NCI-H2196 treated with DMSO at 0.1 percent for 48 hours (cell line): ENCODE results near the gene HTRA1.

Experiments
- DNase-seq: peaks from one replicate; lab custom pipeline; 2025; ENCODE audit not compliant: unreplicated experiment; lab: John Stamatoyannopoulos, UW

Gene HTRA1

GRCh38 chr10:122454603-122455080 is 6.7 kb upstream of the HTRA1 start, which contains the start of gene ARMS2:
ARMS2 (plus strand) TSS chr10:122454653; CDS start chr10:122454728, 75 bp downstream.
- no peak for DNase-seq

- no peak for DNase-seq
These were observed 5.8 kb upstream of the HTRA1 start for GRCh38 chr10:122455376-122456079.

DNA sequence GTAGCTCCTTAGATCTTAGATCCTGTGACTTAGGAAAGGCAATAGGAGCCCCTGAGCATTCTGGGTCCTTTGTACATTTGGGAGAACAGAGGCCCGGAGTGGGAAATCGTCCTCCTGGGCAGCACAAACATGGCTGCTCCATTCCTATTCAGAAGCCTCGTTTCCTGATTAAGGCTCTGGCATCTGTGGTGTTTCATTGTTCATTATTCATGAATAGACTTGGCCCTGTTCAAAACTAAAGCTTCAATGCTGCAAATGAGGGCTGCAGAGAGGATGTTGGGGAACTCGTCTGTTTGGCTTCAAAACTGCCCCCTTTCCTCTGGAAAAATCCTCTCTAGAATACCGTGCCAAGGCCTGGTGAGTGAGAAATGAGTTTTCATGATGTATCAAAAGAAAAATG is 3.4 kb upstream of the HTRA1 start:
- no peak for DNase-seq

DNA sequence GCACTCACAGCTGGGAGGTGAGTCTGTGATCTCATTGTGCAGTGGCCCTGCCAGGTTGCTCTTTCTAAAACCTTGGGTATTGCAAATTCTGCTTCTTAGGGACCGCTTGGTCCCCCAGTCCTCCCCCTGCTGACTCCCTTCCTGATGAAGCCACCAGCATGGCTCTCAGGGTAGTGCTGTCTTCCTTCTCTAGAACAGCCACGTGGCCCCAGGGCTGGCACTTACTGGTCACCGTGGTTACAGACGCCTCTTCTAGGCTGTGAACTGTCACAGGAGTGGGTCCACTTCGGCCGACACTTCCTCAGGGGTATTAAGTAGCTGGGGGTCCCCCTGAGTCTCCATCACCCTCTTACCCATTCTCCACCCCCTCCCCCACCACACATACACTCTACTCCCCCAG is 2.7 kb upstream of the HTRA1 start:
- no peak for DNase-seq

DNA sequence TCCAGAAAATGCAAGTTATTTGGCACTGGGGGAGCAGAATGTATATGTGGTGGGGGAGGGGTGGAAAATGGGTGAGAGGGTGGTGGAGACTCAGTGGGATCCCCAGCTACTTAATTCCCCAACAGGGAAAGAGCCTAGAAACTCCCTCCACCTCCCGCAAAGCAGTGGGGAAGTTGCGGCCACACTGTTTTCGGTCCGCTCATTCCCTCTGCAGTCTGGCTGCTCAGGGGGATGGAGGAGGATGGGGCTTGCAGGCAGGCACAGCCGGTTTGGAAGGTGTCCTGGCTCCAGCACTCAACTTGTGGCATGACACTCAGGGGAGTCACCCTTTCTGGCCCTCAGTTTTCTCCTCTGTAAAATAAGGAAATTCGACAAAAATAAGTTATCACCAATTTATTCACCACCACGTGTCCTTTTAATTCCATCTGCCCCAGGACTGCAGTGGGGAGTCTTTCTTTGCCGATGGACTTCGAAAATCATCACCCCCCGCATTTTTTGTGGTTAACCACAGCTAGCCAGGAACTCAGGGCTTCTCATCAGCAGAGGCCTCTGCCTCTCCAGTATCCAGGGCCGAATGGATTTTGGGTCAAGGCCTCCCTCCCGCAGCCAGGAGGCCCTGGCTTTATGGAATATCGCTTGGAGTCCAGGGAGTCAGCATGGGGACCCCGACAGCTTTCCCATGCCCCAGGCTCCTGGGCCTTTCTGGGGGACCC is 1.6 kb upstream of the HTRA1 start:
- DNase-seq, result no peak

GRCh38 chr10:122460891-122461293 is 461 bp upstream of the HTRA1 start:
- no peak for DNase-seq

DNA sequence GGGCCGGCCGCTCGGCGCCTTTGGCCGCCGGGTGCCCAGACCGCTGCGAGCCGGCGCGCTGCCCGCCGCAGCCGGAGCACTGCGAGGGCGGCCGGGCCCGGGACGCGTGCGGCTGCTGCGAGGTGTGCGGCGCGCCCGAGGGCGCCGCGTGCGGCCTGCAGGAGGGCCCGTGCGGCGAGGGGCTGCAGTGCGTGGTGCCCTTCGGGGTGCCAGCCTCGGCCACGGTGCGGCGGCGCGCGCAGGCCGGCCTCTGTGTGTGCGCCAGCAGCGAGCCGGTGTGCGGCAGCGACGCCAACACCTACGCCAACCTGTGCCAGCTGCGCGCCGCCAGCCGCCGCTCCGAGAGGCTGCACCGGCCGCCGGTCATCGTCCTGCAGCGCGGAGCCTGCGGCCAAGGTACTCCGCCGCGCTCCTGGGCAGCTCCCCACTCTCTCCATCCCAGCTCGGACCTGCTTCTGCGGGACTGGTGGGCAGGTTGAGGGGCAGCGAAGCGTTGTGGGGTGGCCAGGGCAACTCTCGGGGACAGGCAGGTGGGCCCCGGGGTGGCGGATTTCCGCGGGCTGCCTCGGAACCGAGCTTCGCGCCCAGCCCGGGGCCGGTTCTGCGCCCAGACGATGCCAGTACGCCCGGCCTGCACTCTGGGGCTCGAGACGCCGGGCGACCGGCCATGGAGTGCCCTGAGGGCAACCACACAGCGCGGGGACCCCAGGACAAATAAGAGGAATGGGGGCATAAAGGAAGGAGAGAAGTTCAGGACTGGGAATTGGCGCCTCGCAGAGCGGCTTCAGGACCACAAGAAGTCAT is 578 bp downstream of the HTRA1 start:
- DNase-seq, result no peak

DNA sequence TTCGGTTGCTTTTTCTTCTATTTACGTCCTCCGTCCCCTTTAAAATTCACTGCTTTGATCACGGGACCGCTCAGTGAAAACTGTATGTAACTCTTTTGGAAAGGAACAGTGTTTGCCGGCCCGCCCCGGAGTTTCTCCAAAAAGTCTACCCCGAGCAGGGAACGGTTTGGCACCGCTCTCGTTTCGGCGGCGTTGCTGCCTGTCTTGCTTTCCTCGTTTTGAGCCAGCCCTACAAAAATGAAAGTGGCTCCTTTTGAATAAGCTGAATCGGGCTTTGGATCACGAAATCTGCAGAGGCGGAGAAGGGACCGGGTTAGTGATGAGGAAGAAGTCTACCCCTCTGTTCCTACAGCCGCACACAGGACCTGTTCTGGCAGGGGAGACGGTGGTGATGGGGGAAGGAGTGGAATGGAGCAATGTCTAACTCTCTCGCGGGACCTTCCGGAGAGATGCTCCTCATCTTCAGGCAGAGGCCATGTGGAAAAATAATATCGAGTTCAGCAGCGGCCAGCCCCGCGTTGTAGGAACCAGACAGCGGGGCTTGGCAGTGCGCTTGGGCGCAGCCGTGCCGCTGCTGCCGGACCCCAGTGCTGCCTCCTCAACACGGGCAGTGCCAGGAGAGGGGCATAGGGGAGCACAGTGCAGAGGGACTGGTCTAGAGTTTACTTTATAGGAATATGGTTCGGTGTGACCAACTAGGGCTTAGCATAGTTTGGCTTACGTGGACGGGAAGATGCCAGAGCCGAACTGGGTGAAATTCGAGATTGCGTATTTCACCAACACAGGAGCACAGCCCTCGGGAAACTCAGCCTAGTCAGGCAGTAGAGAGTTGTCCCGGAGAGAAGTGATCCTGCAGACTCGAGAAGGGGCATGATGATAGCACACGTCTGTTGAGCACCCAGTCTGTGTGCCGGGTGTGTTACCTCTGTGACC is 1.4 kb downstream of the HTRA1 start:
- no peak for DNase-seq

DNA sequence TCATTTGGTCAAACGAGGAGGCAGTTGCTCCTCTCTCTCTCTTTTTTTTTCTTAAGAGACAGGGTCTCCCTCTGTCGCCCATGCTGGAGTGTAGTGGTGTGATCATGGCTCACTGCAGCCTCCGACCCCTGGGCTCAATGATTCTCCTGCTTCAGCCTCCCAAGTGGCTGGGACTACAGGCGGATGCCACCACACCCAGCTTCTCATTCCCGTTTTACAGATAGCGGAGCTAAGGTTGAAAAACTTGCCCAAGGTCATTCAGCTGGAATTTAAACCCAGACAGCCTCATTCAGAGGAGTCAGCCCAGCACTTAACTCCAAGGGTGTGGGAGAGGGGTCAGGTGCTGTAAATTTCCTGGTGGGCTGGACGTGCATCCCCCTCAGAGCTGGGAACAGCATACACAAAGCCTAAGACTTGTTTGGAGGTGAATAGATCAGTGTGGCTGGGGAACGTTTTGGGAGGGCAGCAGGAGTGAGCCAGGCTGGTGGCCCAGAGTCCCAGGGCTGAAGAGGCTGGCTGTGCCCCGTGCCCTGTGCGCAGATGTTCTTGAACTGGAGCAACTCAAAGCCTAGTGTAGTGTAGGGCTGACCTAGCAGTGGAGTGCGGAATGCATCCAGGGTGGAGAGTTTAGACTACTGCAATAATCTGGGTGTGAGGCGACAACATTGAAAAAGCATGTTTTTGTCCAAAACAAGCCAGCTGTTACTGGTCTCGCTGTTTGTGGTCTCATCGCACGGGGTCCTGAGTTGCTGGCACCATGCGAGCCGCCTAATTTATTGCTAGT is 2.3 kb downstream of the HTRA1 start:
- DNase-seq, result no peak

DNA sequence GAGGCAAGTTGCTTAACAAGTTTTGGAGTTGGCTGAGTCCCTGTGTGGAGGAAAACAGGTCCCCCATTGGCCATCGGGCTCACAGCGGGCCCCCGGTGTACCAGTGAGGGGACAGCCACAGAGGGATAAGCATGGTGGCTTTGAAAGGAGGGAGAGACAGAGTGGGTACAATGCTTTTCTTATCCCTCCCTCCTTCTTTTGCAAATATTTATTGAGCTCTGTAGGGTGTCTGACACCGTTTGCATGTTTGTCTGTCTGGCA is 2.8 kb downstream of the HTRA1 start:
- no peak for DNase-seq

GRCh38 chr10:122464586-122464985 is 3.2 kb downstream of the HTRA1 start:
- no peak for DNase-seq

- DNase-seq, result no peak
These were observed 4.2 kb downstream of the HTRA1 start for GRCh38 chr10:122465401-122466040.

GRCh38 chr10:122466951-122467381 is 5.6 kb downstream of the HTRA1 start:
- DNase-seq, result no peak

DNA sequence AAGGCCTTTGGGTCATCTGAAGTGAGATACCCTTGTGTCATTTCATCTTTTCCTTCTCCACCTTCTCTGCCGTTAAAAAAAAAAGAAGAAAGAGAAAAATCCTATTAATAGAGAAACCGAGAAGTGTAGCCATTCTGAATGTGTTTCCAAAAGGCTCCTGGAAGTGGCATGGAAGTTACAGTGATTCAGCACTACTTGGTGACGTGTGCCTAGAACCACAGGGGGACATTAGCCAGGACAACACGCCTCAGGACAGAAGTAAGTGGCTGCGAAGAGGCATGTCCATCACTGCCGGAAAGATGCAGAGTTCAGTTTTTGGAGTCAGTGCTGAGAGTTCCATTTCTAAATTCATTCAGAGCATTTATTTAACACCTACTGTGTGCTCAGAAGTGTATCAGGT is 6.3 kb downstream of the HTRA1 start:
- no peak for DNase-seq

DNA sequence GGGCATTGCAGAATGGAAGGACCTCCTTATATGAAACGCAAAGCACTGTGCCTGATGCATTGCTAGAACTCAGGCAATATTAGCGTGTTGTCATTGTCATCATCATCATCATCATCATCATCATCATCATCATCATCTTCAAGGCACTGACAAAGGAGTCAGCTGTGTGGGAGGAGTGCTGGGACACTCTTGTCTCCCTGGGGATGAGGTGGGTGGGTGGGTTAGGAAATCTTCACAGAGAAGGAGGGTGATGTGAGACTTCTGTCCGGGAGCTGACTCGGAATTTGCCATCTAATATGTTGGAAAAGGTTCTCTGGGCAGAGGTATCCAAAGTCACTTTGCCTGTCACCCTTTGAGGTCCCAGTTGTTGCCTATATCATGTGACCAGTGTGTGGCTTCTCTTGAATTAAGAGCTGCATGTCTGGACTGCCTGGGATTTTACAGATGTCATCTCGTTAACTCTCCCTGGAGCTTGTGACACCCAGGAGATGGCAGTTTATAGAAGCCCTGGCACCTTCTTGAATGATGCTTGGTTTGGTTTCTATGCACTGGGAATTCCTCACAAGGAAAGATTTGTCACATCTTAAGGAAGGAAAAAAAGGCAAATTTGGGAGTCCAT is 7.1 kb downstream of the HTRA1 start:
- no peak for DNase-seq

- no peak for DNase-seq
These were observed 7.8 kb downstream of the HTRA1 start for GRCh38 chr10:122468926-122469781.

DNA sequence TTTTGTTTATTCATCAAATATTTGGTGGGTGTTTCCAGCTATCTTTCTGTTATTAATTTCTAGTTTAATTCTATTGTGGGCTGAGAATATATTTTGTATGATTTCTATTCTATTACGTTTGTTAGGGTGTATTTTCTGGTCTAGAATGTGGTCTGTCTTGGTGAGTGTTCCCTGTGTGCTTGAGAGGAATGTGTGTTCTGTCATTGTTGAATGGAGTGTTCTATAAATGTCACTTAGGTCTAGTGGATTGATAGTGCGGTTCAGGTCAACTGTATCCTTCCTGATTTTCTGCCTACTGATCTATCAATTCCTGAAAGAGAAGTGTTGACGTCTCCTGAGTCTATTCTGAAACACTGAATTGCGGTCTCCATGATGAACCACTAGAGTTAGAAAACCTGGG is 8.5 kb downstream of the HTRA1 start:
- no peak for DNase-seq

DNA sequence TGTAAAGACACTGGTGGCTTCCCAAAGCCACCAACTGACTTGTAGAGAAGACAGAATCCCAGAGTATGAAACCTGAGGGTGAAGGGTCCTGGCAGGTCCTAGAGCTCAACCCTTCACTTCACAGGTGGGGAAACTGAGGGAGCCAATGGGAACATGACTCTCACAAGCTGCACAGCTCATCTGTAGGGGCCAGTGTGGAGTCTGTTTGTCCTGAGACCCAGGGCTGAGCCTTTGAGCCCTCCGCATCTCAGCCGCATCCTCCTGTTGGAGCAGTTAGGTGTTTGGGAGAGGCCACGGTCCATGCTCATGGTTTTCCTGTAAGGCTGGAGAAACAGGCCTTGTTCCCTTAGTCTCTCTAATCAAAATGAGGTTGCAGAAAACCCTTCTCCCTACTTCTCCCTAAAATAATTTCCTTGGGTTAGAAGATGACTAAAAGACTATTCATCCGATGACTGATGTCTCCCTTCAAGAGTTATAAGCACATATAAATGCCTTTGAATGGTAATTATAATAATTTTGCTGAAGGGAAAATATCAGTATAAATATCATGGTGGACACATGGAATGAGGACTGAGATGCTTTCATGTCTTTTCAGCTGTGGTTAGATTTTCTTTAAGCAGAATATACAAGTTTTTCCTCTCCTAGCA is 10.3 kb downstream of the HTRA1 start:
- no peak for DNase-seq
